ENCODE data around the gene ZNF768. TPM values are rescaled to one million over a fixed set of nuclear protein-coding genes. Genes with fewer than 3 reads are reported as not detected.

ZNF768 gene
- total and polyA plus RNA-seq, 2 of the 13 experiments (the other 11 are each of a cell fraction or from before 2014, with no cell fraction given): 26.7 to 34.4 TPM

GRCh38 chr16:30557957-30558788 is 31.8 kb upstream of the ZNF768 start, which contains the start of gene ZNF764 (continued):
- peak; percentile 69; the same call in 1 of the 2 replicates for TF ChIP-seq ZNF292 (CRISPR knock-in tag; IDR thresholded peaks at IDR 0.05; ENCODE audit: borderline replicate concordance, low read depth)
- TF ChIP-seq PAF1 (CRISPR knock-in tag; IDR thresholded peaks at IDR 0.05): no peak
- TF ChIP-seq PCBP2 (optimal IDR thresholded peaks at IDR 0.05; ENCODE audit: low read depth, low read length, poor library complexity, severe bottlenecking): no peak
- peak; percentile 45 for TF ChIP-seq HNRNPK (IDR thresholded peaks at IDR 0.05; ENCODE audit: low read depth, low read length, poor library complexity, severe bottlenecking)
- no peak for TF ChIP-seq MAFK (conservative IDR thresholded peaks at IDR 0.05 in 1 of 2, IDR thresholded peaks at IDR 0.05 in 1 of 2; ENCODE audit: low read length in 2 of 2)
- peak; percentile 82; the same call in 1 of the 2 replicates for TF ChIP-seq ZNF331 (CRISPR knock-in tag; IDR thresholded peaks at IDR 0.05)
- TF ChIP-seq NR2F2 (IDR thresholded peaks at IDR 0.05; ENCODE audit: borderline replicate concordance, low read depth): peak; percentile 54
- 0 out of 2 replicates have a peak, but pooled peaks have one; percentile 61 for TF ChIP-seq FOXJ3 (CRISPR knock-in tag; IDR thresholded peaks at IDR 0.05; ENCODE audit: borderline replicate concordance)
- no peak; the same call in 1 of the 2 replicates for TF ChIP-seq ZNF180 (CRISPR knock-in tag; IDR thresholded peaks at IDR 0.05; ENCODE audit: borderline replicate concordance, low read depth)
- peak; percentile 70 for TF ChIP-seq SKI (IDR thresholded peaks at IDR 0.05; ENCODE audit: partially characterized antibody)
- TF ChIP-seq XBP1 (CRISPR knock-in tag; IDR thresholded peaks at IDR 0.05): no peak
- TF ChIP-seq TBX3 (IDR thresholded peaks at IDR 0.05; ENCODE audit: borderline replicate concordance): no peak; the same call in 1 of the 2 replicates
- TF ChIP-seq ONECUT2 (CRISPR knock-in tag; IDR thresholded peaks at IDR 0.05): no peak
- peak; percentile 98 for TF ChIP-seq MTF2 (CRISPR knock-in tag; IDR thresholded peaks at IDR 0.05; ENCODE audit: borderline replicate concordance)
- TF ChIP-seq ZNF235 (CRISPR knock-in tag; IDR thresholded peaks at IDR 0.05; ENCODE audit: borderline replicate concordance): peak; percentile 84; the same call in 1 of the 2 replicates
- TF ChIP-seq ZNF704 (CRISPR knock-in tag; IDR thresholded peaks at IDR 0.05; ENCODE audit: borderline replicate concordance): peak; percentile 82; the same call in 1 of the 2 replicates
- TF ChIP-seq ZGPAT (CRISPR knock-in tag; IDR thresholded peaks at IDR 0.05): peak; percentile 95
- no peak for TF ChIP-seq SOX6 (IDR thresholded peaks at IDR 0.05)
- TF ChIP-seq SOX6 (CRISPR knock-in tag; IDR thresholded peaks at IDR 0.05): peak; percentile 75
- 0 out of 2 replicates have a peak, but pooled peaks have one; percentile 77 for TF ChIP-seq ZNF512B (CRISPR knock-in tag; IDR thresholded peaks at IDR 0.05; ENCODE audit: borderline replicate concordance)
- TF ChIP-seq PATZ1 (CRISPR knock-in tag; IDR thresholded peaks at IDR 0.05): peak; percentile 46; the same call in 1 of the 2 replicates

All from HepG2 (cell line).